ENCODE results near the gene EIF3C.
"Not testable (repeated sequence)": the region's sequence is repeated elsewhere in the genome, so short reads cannot be mapped to it uniquely, and the experiment has no call there.

EIF3C gene

GRCh38 chr16:28711220-28712083, at the start of gene EIF3C:
Gene EIF3C, plus strand, starts transcription at chr16:28711464. Its CDS starts 223 bp downstream, at chr16:28711687.
- DNase-seq: not testable (repeated sequence)

GRCh38 chr16:28666264-28666663, 45.0 kb upstream of the EIF3C start:
- DNase-seq: not testable (repeated sequence)

GRCh38 chr16:28667480-28667879, 43.8 kb upstream of the EIF3C start:
- not testable (repeated sequence) for DNase-seq

GRCh38 chr16:28668199-28668598, 43.1 kb upstream of the EIF3C start:
- DNase-seq: not testable (repeated sequence)

GRCh38 chr16:28688327-28688952, 22.8 kb upstream of the EIF3C start:
- not testable (repeated sequence) for DNase-seq

GRCh38 chr16:28689425-28689824, 21.8 kb upstream of the EIF3C start:
- DNase-seq: not testable (repeated sequence)

- not testable (repeated sequence) for DNase-seq
These were observed 19.5 kb upstream of the EIF3C start for GRCh38 chr16:28691722-28692121.

GRCh38 chr16:28693257-28693950, 17.9 kb upstream of the EIF3C start:
- DNase-seq: not testable (repeated sequence)

- DNase-seq: not testable (repeated sequence)
These were observed 11.5 kb upstream of the EIF3C start for GRCh38 chr16:28699792-28700191.

- not testable (repeated sequence) for DNase-seq
These were observed 10.9 kb upstream of the EIF3C start for GRCh38 chr16:28700349-28700748.

- DNase-seq: not testable (repeated sequence)
These were observed 9.9 kb upstream of the EIF3C start for GRCh38 chr16:28701384-28701783.

- DNase-seq: not testable (repeated sequence)
These were observed 7.0 kb upstream of the EIF3C start for GRCh38 chr16:28704246-28704645.

GRCh38 chr16:28722852-28723650, 11.8 kb downstream of the EIF3C start:
- not testable (repeated sequence) for DNase-seq

- DNase-seq: not testable (repeated sequence)
These were observed 20.0 kb downstream of the EIF3C start for GRCh38 chr16:28731253-28731652.

GRCh38 chr16:28732455-28733124, 21.3 kb downstream of the EIF3C start:
- DNase-seq: not testable (repeated sequence)

GRCh38 chr16:28739787-28740186, 28.5 kb downstream of the EIF3C start:
- not testable (repeated sequence) for DNase-seq

GRCh38 chr16:28740631-28741030, 29.4 kb downstream of the EIF3C start:
- not testable (repeated sequence) for DNase-seq

GRCh38 chr16:28741295-28741694, 30.0 kb downstream of the EIF3C start:
- DNase-seq: not testable (repeated sequence)

GRCh38 chr16:28746618-28747350, 35.5 kb downstream of the EIF3C start:
- DNase-seq: peak; percentile 18

- DNase-seq: not testable (repeated sequence)
These were observed 38.8 kb downstream of the EIF3C start for GRCh38 chr16:28749997-28750465.

All from right forelimb (tissue), 1 donor.